Suprapubic skin (tissue), 3 donors: Measurements from ENCODE around the gene LTO1.

Source experiments
- POLR2A ChIP-seq, 2 donors: fragments of 450-650 bp; IDR thresholded peaks; one replicate each; pipeline ENCODE4 v1.6.1; 2017; ENCODE audit warnings: antibody characterized with exemption in 2 of 2, mild to moderate bottlenecking in 2 of 2, moderate library complexity in 2 of 2
- TF ChIP-seq, protein P1 (sequence below), 2 donors: fragments of 200-600 bp in 1 of 2; fragments of 450-650 bp in 1 of 2; sonication (generic) in 1 of 2; IDR thresholded peaks; one replicate each; pipeline ENCODE4 v1.5.1; 2016 to 2019; ENCODE audit warnings: antibody characterized with exemption in 2 of 2, mild to moderate bottlenecking in 1 of 2, moderate library complexity in 1 of 2

DNA sequence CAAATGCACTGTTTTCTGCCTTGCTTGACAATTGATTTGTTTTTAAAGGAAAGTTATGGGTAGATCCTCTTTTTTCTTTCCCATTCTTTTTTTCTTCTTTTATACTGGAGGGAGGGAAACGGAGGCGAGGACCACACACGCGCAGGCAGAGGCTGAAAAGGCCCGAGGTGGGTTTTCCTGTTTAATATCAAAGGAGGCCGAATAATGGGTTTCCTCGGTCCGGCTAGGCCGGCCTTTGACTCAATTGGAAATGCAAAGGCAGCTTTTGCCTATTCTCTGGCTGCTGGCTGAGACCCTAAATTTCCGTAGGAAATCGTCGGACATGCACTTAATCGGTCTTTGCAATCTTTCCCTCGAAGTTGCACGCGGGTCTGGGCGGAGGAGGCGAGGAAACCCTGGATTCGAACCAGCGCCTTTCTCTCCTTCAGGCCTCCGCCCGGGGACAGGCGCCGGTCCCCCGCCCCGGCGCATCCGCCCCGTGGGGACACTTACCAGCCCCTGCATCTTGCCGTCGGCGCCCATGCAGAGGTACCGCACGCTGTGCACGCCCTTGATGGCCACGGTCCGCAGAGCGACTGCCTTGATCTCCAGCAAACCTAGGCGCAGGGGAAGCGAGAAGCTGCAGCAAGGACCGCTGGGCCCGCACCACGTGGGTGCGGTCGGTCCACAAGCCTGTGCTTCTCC is 27.8 kb upstream of the LTO1 start:
- TF ChIP-seq, protein P1, sequence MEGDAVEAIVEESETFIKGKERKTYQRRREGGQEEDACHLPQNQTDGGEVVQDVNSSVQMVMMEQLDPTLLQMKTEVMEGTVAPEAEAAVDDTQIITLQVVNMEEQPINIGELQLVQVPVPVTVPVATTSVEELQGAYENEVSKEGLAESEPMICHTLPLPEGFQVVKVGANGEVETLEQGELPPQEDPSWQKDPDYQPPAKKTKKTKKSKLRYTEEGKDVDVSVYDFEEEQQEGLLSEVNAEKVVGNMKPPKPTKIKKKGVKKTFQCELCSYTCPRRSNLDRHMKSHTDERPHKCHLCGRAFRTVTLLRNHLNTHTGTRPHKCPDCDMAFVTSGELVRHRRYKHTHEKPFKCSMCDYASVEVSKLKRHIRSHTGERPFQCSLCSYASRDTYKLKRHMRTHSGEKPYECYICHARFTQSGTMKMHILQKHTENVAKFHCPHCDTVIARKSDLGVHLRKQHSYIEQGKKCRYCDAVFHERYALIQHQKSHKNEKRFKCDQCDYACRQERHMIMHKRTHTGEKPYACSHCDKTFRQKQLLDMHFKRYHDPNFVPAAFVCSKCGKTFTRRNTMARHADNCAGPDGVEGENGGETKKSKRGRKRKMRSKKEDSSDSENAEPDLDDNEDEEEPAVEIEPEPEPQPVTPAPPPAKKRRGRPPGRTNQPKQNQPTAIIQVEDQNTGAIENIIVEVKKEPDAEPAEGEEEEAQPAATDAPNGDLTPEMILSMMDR (IDR thresholded peaks at IDR 0.05): no peak
- no peak for TF ChIP-seq POLR2A (IDR thresholded peaks at IDR 0.05)
